ENCODE data around the gene CACNA2D2. TPM values are rescaled to one million over a fixed set of nuclear protein-coding genes. Genes with fewer than 3 reads are reported as not detected.
A peak's percentile ranks its signal among the peaks of the same experiment; 100 is the strongest.

The CACNA2D2 gene
- total RNA-seq, 1 donor from 2014 or later = 17.3 TPM

DNA sequence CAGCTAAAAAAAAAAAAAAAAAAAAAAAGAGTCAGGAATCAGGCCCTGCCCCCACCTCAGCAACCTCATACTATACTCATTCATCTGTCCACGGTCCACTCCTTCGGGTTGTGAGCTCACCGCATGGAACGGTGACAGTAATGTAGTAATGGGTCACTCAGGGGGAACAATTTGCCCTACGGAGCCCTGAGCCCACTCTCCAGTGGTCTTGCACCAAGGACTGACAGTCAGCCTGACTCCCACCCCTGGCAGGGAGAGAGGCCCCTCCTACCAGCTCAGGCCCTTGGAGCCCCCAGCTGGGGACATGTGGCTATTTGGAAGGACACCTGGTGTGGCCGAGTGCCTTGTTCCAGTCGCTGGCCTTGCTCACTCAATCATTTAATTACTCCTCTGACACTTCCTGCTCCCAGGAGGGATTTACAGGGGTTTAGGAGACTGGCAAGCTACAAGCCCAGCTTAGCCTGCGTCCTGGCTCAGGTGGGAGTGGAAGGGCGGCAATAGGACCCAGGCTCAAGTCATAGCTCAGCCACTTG, 19.9 kb upstream of the CACNA2D2 start:
- DNase-seq (ENCODE audit: low spot score) = no peak
- Mint-ChIP-seq H3K4me1 (ENCODE audit: unreplicated experiment) (peaks cover 7% of the 10 kb centered on the region), H3K9me3 (ENCODE audit: unreplicated experiment) (no peaks in the 10 kb centered on the region), H3K27ac (ENCODE audit: unreplicated experiment) (no peak overlapping the region), H3K4me3 (ENCODE audit: unreplicated experiment) (no peak overlapping the region), H3K36me3 (ENCODE audit: low read depth, unreplicated experiment) (no peaks in the 10 kb centered on the region), H3K27me3 (ENCODE audit: unreplicated experiment) (peaks cover 10% of the 10 kb centered on the region)
- TF ChIP-seq, protein P1, sequence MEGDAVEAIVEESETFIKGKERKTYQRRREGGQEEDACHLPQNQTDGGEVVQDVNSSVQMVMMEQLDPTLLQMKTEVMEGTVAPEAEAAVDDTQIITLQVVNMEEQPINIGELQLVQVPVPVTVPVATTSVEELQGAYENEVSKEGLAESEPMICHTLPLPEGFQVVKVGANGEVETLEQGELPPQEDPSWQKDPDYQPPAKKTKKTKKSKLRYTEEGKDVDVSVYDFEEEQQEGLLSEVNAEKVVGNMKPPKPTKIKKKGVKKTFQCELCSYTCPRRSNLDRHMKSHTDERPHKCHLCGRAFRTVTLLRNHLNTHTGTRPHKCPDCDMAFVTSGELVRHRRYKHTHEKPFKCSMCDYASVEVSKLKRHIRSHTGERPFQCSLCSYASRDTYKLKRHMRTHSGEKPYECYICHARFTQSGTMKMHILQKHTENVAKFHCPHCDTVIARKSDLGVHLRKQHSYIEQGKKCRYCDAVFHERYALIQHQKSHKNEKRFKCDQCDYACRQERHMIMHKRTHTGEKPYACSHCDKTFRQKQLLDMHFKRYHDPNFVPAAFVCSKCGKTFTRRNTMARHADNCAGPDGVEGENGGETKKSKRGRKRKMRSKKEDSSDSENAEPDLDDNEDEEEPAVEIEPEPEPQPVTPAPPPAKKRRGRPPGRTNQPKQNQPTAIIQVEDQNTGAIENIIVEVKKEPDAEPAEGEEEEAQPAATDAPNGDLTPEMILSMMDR (IDR thresholded peaks at IDR 0.05; ENCODE audit: unreplicated experiment) = no peak

DNA sequence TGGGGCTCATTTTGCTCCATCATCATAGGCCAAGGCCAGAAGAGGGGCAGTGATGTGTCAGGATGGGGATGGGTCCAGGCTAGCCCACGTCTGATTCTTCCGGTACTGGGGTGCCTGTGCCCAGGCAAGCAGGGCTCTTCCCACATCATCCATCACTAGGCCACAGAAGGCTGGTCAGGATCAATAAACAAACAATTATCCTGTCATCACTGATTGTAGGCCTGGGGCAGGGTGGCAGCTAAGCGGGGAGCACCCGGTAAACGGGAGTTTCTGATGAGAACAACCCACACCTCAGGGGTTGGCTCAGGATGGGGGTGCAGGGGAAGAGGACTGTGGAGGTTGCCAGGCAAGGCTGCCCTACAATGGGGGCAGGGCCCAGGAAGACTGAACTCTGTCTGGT, 18.1 kb upstream of the CACNA2D2 start:
- H3K9me3 Mint-ChIP-seq (ENCODE audit: unreplicated experiment) = no peaks in the 10 kb centered on the region
- H3K27me3 Mint-ChIP-seq (ENCODE audit: unreplicated experiment) = peaks cover 8% of the 10 kb centered on the region
- no peaks in the 10 kb centered on the region for H3K36me3 Mint-ChIP-seq (ENCODE audit: low read depth, unreplicated experiment)
- no peak for DNase-seq (ENCODE audit: low spot score)
- peaks cover 11% of the 10 kb centered on the region for H3K4me1 Mint-ChIP-seq (ENCODE audit: unreplicated experiment)
- H3K4me3 Mint-ChIP-seq (ENCODE audit: unreplicated experiment) = no peak overlapping the region
- no peak overlapping the region for H3K27ac Mint-ChIP-seq (ENCODE audit: unreplicated experiment)
- TF ChIP-seq, protein P1 (IDR thresholded peaks at IDR 0.05; ENCODE audit: unreplicated experiment) = no peak

DNA sequence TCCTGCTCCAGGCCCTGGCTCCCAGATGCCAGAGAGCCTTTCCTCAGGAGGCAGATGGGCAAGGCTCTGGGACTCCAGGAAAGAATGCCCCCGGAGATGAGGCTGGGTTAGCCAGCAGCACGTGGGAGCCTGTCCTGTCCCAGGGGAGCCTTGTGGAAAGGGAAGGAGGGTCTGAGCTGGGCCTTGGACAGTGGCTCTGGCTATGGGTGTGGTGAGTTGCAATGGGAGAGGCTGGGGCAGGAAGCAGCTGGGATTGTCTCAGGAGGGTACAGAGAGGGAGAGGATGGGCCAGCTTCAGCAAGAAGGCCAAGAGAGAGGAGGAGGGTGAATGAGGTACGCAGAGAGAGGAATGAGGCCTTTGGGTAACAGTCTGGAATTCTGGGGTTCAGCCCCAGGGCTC, 17.4 kb upstream of the CACNA2D2 start:
- peaks cover 15% of the 10 kb centered on the region for H3K4me1 Mint-ChIP-seq (ENCODE audit: unreplicated experiment)

DNA sequence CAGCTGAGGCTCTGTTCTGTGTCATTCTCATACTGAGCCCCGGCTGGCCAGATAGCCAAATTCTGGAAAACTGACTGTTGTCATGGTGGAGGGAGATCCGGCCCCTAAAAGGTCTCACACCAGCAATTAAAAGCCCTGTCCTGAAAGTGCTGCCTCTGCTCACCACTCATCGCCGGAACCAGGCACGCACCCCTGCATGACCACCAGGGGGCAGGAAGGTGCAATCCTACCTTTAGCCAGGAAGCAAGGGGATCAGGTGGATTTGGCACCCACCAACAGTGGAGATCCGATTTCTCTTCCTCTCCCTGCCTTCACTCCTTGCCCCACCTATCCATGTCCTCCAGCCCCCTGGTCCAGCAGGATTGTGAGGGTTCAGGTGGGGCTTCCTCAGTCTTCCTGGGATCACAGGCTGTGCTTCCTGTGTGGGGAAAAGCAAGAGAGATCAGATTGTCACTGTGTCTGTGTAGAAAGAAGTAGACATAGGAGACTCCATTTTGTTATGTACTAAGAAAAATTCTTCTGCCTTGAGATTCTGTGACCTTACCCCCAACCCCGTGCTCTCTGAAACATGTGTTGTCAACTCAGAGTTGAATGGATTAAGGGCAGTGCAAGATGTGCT, 16.1 kb upstream of the CACNA2D2 start:
- peak; percentile 76 for DNase-seq (ENCODE audit: low spot score)
- no peak overlapping the region for H3K4me3 Mint-ChIP-seq (ENCODE audit: unreplicated experiment)
- H3K9me3 Mint-ChIP-seq (ENCODE audit: unreplicated experiment) = no peaks in the 10 kb centered on the region
- H3K27ac Mint-ChIP-seq (ENCODE audit: unreplicated experiment) = no peak overlapping the region
- peaks cover 15% of the 10 kb centered on the region for H3K4me1 Mint-ChIP-seq (ENCODE audit: unreplicated experiment)
- H3K36me3 Mint-ChIP-seq (ENCODE audit: low read depth, unreplicated experiment) = no peaks in the 10 kb centered on the region
- H3K27me3 Mint-ChIP-seq (ENCODE audit: unreplicated experiment) = peaks cover 8% of the 10 kb centered on the region
- TF ChIP-seq, protein P1 (IDR thresholded peaks at IDR 0.05; ENCODE audit: unreplicated experiment) = peak; percentile 87

More for the DNA sequence above, 17.4 kb upstream of the CACNA2D2 start:
- H3K9me3 Mint-ChIP-seq (ENCODE audit: unreplicated experiment) = no peaks in the 10 kb centered on the region
- no peak overlapping the region for H3K4me3 Mint-ChIP-seq (ENCODE audit: unreplicated experiment)
- TF ChIP-seq, protein P1 (IDR thresholded peaks at IDR 0.05; ENCODE audit: unreplicated experiment) = no peak
- no peaks in the 10 kb centered on the region for H3K36me3 Mint-ChIP-seq (ENCODE audit: low read depth, unreplicated experiment)
- no peak overlapping the region for H3K27ac Mint-ChIP-seq (ENCODE audit: unreplicated experiment)
- DNase-seq (ENCODE audit: low spot score) = no peak
- H3K27me3 Mint-ChIP-seq (ENCODE audit: unreplicated experiment) = peaks cover 8% of the 10 kb centered on the region

DNA sequence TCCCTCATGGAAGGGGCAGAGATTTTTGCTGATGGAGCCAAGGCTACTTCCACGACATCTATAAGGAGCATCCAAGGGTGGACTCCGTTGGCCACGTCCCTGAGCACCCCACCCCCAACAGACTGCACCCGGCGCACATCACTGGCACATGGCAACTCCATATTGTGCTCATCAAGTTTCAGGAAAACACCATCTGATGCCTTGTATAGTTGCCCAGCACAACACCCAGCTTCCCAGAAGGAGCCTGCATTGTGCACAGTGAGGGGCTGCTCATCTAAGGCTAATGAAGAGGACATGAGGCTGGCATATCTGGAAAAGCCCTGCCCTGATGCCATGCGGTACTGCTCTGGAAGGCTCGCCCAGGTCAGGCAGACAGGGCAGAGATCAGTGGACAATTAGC, 15.0 kb upstream of the CACNA2D2 start:
- no peak overlapping the region for H3K4me3 Mint-ChIP-seq (ENCODE audit: unreplicated experiment)
- H3K36me3 Mint-ChIP-seq (ENCODE audit: low read depth, unreplicated experiment) = no peaks in the 10 kb centered on the region

More for the DNA sequence above, 15.0 kb upstream of the CACNA2D2 start:
- no peak for DNase-seq (ENCODE audit: low spot score)
- Mint-ChIP-seq H3K4me1 (ENCODE audit: unreplicated experiment) (peaks cover 15% of the 10 kb centered on the region), H3K27ac (ENCODE audit: unreplicated experiment) (no peak overlapping the region), H3K27me3 (ENCODE audit: unreplicated experiment) (peaks cover 12% of the 10 kb centered on the region), H3K9me3 (ENCODE audit: unreplicated experiment) (no peaks in the 10 kb centered on the region)
- TF ChIP-seq, protein P1 (IDR thresholded peaks at IDR 0.05; ENCODE audit: unreplicated experiment) = no peak
